Astrocyte of the spinal cord (primary cell): ENCODE data around the gene CUL3.

Experiments used
- DNase-seq: peaks from one replicate; pipeline ENCODE4 v3.0.0; 2011; ENCODE audit warnings: low read depth, low spot score
- H3K4me3 ChIP-seq: 2 replicates; pipeline ENCODE4 v1.5.1; 2011; ENCODE audit warnings: low read depth, mild to moderate bottlenecking, low read length, moderate library complexity
- CTCF ChIP-seq: IDR thresholded peaks from 2 replicates; pipeline ENCODE4 v1.5.1; 2012; ENCODE audit warnings: low read depth, mild to moderate bottlenecking, low read length, inconsistent platforms
- in situ Hi-C: cut with HindIII; loops from 2 replicates; pipeline ENCODE4 v1.10.0; 2017; ENCODE audit warnings: low sequenced_read_pairs

CUL3 gene

GRCh38 chr2:224545884-224546644 lies 39.1 kb downstream of the CUL3 start:
- peak; percentile 54 for DNase-seq
- in situ Hi-C loops = no loop called here
- H3K4me3 ChIP-seq = no peak overlapping the region
- TF ChIP-seq CTCF = no peak

- no peak for TF ChIP-seq CTCF
- DNase-seq = no peak
- in situ Hi-C loops = no loop called here
- H3K4me3 ChIP-seq = no peak overlapping the region
Measured at GRCh38 chr2:224543939-224544338, 41.2 kb downstream of the CUL3 start.

GRCh38 chr2:224538561-224539138 lies 46.5 kb downstream of the CUL3 start:
- H3K4me3 ChIP-seq = no peak overlapping the region
- in situ Hi-C loops = no loop called here
- DNase-seq = no peak
- TF ChIP-seq CTCF = no peak

GRCh38 chr2:224532931-224533330 lies 52.2 kb downstream of the CUL3 start:
- in situ Hi-C loops = no loop called here
- TF ChIP-seq CTCF = no peak
- no peak for DNase-seq
- no peak overlapping the region for H3K4me3 ChIP-seq

- no peak for DNase-seq
- TF ChIP-seq CTCF = no peak
- no peak overlapping the region for H3K4me3 ChIP-seq
- in situ Hi-C loops = no loop called here
Measured at GRCh38 chr2:224532441-224532840, 52.7 kb downstream of the CUL3 start.

- no peak for DNase-seq
- no peak overlapping the region for H3K4me3 ChIP-seq
- no peak for TF ChIP-seq CTCF
- in situ Hi-C loops = no loop called here
Measured at GRCh38 chr2:224528171-224528570, 57.0 kb downstream of the CUL3 start.
